Erythroblast (primary cell): ENCODE results near the gene RASL12.

ENCODE experiments used
- GATA1 ChIP-seq: IDR thresholded peaks from 2 replicates; pipeline ENCODE4 v1.6.1; 2011; ENCODE audit warnings: low read depth, mild to moderate bottlenecking, control low read depth, low read length, moderate library complexity
- POLR2A ChIP-seq: IDR thresholded peaks from 2 replicates; pipeline ENCODE4 v1.6.1; 2011; ENCODE audit warnings: mild to moderate bottlenecking, low read length

GRCh38 chr15:65069179-65069578, 1.4 kb upstream of the RASL12 start:
- TF ChIP-seq POLR2A (no peak), GATA1 (no peak)
